ENCODE results near the gene VIM. TPM values are rescaled to one million over a fixed set of nuclear protein-coding genes. Genes with fewer than 3 reads are reported as not detected.

VIM gene
- total RNA-seq, 1 experiment from 2014 or later, result 486 TPM

DNA sequence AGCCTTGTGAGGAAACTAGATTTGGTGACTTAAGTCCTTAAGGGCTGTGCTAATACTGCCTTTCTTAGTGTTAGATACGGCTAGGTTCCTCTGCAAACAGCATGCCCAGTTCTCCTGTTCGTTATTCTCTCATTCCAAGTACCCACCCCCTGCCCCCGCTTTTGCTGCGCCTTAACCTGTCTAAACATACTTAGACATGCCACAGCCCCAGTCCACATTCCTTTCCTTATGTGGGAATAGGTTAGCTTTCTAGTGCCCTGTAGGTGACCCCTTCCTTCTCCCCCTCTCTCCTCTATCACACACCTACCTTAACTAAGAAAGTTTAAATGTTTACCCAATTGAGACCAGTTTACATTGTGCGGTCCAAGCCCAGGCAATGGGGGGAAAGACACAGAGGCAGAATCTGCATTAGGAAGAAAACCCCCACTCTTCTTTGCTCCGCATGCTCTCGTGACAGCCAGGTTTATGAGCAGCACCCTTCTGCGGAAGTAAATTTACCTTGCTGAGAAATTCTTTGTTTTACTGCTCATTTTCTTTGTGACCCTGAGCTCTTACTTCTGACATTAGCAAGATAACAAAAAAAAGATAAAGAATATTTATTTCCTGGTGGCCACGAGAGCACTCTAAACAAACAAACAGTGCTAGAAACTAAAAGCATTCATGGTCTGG is 48.8 kb downstream of the VIM start:
- TF ChIP-seq, protein P1, sequence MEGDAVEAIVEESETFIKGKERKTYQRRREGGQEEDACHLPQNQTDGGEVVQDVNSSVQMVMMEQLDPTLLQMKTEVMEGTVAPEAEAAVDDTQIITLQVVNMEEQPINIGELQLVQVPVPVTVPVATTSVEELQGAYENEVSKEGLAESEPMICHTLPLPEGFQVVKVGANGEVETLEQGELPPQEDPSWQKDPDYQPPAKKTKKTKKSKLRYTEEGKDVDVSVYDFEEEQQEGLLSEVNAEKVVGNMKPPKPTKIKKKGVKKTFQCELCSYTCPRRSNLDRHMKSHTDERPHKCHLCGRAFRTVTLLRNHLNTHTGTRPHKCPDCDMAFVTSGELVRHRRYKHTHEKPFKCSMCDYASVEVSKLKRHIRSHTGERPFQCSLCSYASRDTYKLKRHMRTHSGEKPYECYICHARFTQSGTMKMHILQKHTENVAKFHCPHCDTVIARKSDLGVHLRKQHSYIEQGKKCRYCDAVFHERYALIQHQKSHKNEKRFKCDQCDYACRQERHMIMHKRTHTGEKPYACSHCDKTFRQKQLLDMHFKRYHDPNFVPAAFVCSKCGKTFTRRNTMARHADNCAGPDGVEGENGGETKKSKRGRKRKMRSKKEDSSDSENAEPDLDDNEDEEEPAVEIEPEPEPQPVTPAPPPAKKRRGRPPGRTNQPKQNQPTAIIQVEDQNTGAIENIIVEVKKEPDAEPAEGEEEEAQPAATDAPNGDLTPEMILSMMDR (IDR thresholded peaks at IDR 0.05; ENCODE audit: unreplicated experiment), result no peak
- intact Hi-C loops (cut with micrococcal nuclease; ENCODE audit: unreplicated experiment), result no loop called here
- CTCF ChIA-PET, result no interaction called here
- no peak overlapping the region for H3K27ac Mint-ChIP-seq (ENCODE audit: unreplicated experiment)
- no peaks in the 10 kb centered on the region for H3K4me1 Mint-ChIP-seq (ENCODE audit: low read depth, unreplicated experiment)
- H3K36me3 Mint-ChIP-seq (ENCODE audit: insufficient read depth, unreplicated experiment), result peaks cover 4% of the 10 kb centered on the region
- peaks cover 21% of the 10 kb centered on the region for H3K27me3 Mint-ChIP-seq (ENCODE audit: unreplicated experiment)
- DNase-seq, result no peak
- peaks cover 12% of the 10 kb centered on the region for H3K9me3 Mint-ChIP-seq (ENCODE audit: low read depth, unreplicated experiment)
- H3K4me3 Mint-ChIP-seq (ENCODE audit: low read depth, unreplicated experiment), result no peak overlapping the region
- no TSS peak for BruUV-seq (replicated peaks)

DNA sequence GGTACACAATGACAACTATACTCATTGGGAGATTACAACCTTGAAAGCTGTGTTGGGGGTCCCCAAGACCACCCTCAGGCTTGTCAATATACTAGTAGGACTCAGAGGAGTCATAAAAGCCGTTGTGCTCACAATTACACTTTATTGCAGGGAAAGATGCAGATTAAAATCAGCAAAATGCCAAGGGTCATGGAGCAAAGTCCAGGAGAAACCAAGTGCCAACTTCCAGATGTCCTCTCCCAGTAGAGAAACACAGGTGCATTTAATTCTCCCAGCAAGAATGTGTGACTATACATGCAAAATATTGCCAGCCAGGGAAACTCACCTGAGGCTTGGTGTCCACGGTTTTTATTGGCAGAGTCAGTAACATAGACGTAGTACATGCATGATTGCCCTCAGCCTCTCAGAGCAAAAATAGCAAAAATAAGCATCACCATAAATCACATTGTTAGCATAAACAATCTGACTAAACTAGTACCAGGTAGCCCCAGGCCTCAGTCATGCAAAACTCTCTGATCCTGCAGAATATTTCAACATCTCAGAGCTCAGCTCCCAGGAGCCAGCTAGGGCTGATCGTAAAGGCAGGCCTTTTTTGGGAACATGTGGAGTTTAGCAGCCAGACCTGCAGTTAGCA is 50.7 kb downstream of the VIM start:
- H3K4me3 Mint-ChIP-seq (ENCODE audit: low read depth, unreplicated experiment), result no peak overlapping the region
- no peak for DNase-seq
- H3K9me3 Mint-ChIP-seq (ENCODE audit: low read depth, unreplicated experiment), result peaks cover 17% of the 10 kb centered on the region
- TF ChIP-seq, protein P1 (IDR thresholded peaks at IDR 0.05; ENCODE audit: unreplicated experiment), result no peak
- H3K4me1 Mint-ChIP-seq (ENCODE audit: low read depth, unreplicated experiment), result no peaks in the 10 kb centered on the region
- intact Hi-C loops (cut with micrococcal nuclease; ENCODE audit: unreplicated experiment), result no loop called here
- no TSS peak for BruUV-seq (replicated peaks)
- H3K27me3 Mint-ChIP-seq (ENCODE audit: unreplicated experiment), result peaks cover 40% of the 10 kb centered on the region
- no peak overlapping the region for H3K27ac Mint-ChIP-seq (ENCODE audit: unreplicated experiment)
- CTCF ChIA-PET, result no interaction called here
- H3K36me3 Mint-ChIP-seq (ENCODE audit: insufficient read depth, unreplicated experiment), result peaks cover 4% of the 10 kb centered on the region

DNA sequence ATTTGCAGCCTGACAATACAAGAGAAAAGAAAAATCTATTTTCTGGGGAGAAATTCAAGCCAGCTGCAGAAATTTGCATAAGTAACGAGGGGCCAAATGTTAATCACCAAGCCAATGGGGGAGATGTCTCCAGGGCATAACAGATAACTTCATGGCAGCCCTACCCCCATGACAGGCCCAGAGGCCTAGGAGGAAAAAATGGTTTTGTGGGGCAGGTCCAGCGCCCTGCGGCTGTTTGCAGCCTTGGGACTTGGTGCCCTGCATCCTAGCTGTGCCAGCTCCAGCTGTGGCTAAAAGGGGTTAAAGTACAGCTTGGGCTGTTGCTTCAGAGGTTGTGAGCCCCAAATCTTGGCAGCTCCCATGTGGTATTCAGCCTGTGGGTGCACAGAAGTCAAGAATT is 54.3 kb downstream of the VIM start:
- TF ChIP-seq, protein P1 (IDR thresholded peaks at IDR 0.05; ENCODE audit: unreplicated experiment), result no peak
- Mint-ChIP-seq H3K4me3 (ENCODE audit: low read depth, unreplicated experiment) (no peak overlapping the region), H3K9me3 (ENCODE audit: low read depth, unreplicated experiment) (peaks cover 16% of the 10 kb centered on the region), H3K4me1 (ENCODE audit: low read depth, unreplicated experiment) (no peaks in the 10 kb centered on the region), H3K27ac (ENCODE audit: unreplicated experiment) (no peak overlapping the region), H3K36me3 (ENCODE audit: insufficient read depth, unreplicated experiment) (no peaks in the 10 kb centered on the region), H3K27me3 (ENCODE audit: unreplicated experiment) (peaks cover 71% of the 10 kb centered on the region)
- no peak for DNase-seq
- intact Hi-C loops (cut with micrococcal nuclease; ENCODE audit: unreplicated experiment), result no loop called here
- no TSS peak for BruUV-seq (replicated peaks)
- CTCF ChIA-PET, result no interaction called here

DNA sequence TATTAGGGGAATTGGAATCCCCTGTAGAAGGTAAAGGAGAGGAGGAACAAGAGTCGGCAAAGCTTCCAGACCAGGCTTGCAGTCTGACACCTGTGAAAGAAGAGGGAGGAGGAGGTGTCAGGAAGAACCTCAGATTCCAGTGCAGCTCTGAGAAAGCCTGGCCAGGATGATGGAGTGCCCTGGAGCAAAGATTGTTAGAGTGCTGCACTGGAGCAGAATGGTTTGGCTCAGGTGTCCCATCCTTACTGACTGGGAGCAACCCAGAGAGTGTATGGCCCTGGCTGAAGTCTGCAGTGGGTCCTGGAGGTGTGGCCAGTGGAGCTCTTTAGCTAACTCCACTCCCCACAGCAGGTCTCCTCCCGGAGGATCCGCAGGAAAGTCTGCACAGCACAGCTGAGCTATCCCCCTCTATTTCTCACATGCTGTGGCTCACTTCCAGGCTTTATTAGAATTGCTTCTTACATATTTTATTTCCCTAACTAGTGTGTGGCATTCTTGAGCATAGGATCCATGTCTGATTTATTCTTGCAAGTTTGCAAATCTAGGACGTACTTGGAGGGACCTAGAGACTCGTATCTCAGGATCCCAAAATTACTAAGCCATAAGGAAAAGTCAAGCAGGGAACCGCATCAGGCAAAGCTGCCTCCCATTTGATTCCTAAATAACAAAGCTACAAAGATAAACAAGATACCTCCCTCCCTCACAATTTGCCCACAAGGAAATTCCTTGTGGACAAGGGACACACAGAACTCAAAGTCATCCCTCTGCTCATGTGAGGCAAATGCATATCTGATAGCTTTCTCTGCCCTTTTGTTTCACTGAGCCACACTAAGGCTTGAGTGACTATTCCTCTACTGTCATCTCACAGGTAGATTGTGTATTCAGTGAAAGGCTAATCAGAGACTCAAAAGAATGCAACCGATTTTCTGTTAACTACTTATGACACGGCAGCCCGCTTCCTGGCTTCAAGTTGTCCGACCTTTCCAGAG is 58.8 kb downstream of the VIM start:
- H3K27ac Mint-ChIP-seq (ENCODE audit: unreplicated experiment), result no peak overlapping the region
- peaks cover 74% of the 10 kb centered on the region for H3K27me3 Mint-ChIP-seq (ENCODE audit: unreplicated experiment)
- no peak for DNase-seq
- CTCF ChIA-PET, result no interaction called here
- intact Hi-C loops (cut with micrococcal nuclease; ENCODE audit: unreplicated experiment), result loop anchor here (5.0 kb wide), 1 partner anchor 80 kb away; no protein-coding TSS in a partner anchor
- H3K36me3 Mint-ChIP-seq (ENCODE audit: insufficient read depth, unreplicated experiment), result no peaks in the 10 kb centered on the region
- BruUV-seq (replicated peaks), result no TSS peak
- TF ChIP-seq, protein P1 (IDR thresholded peaks at IDR 0.05; ENCODE audit: unreplicated experiment), result no peak
- H3K4me3 Mint-ChIP-seq (ENCODE audit: low read depth, unreplicated experiment), result no peak overlapping the region
- H3K9me3 Mint-ChIP-seq (ENCODE audit: low read depth, unreplicated experiment), result peaks cover 6% of the 10 kb centered on the region
- peaks cover 15% of the 10 kb centered on the region for H3K4me1 Mint-ChIP-seq (ENCODE audit: low read depth, unreplicated experiment)

Other genes with a start within 250 kb of the VIM start
- gene CUBN, start 98.4 kb upstream of the VIM start, total RNA-seq (2022), result 0.27 and 0.92 TPM in 2 replicates
- 7.9 and 10.3 TPM in 2 replicates for gene TRDMT1, start 26.6 kb upstream of the VIM start, total RNA-seq (2022)
- 0.14 TPM in 1 of 2 replicates, not detected in the other for gene ST8SIA6, start 226.4 kb downstream of the VIM start, total RNA-seq (2022)